MCF 10A (cell line): ENCODE results near the gene ADNP2. TPM values are rescaled to one million over a fixed set of nuclear protein-coding genes. Genes with fewer than 3 reads are reported as not detected.

Experiments
- BruUV-seq: library from RNA; stranded (reverse); fragments of 400-500 nt; replicated peaks from 2 replicates; lab custom pipeline; 2021; lab: Mats Ljungman, UMichigan
- CTCF ChIA-PET: fragments of 300-600 bp; sonication (Branson Sonifier 250); formaldehyde crosslinking; extraction: SDS; loops from one replicate; lab custom pipeline; 2021; ENCODE audit warnings: antibody characterized with exemption, inconsistent platforms; lab: Yijun Ruan, JAX
- POLR2A ChIA-PET: fragments of 300-600, 350-650 bp; sonication (Branson Sonifier 250); formaldehyde crosslinking; extraction: SDS; loops from one replicate; lab custom pipeline; 2020; ENCODE audit warnings: antibody characterized with exemption, inconsistent platforms; lab: Yijun Ruan, JAX
- DNase-seq: peaks from one replicate; pipeline ENCODE4 v3.0.0-alpha.2; 2018; ENCODE audit not compliant: unreplicated experiment
- H3K27ac Mint-ChIP-seq: one replicate; pipeline ENCODE4 v1.8.0; 2022; ENCODE audit warnings: mild to moderate bottlenecking, low read depth, mixed read lengths; ENCODE audit not compliant: unreplicated experiment
- H3K27me3 Mint-ChIP-seq: one replicate; pipeline ENCODE4 v1.8.0; 2022; ENCODE audit warnings: mixed read lengths; ENCODE audit not compliant: insufficient read depth, unreplicated experiment
- H3K36me3 Mint-ChIP-seq: one replicate; pipeline ENCODE4 v1.8.0; 2022; ENCODE audit warnings: mild to moderate bottlenecking, moderate library complexity, mixed read lengths; ENCODE audit not compliant: insufficient read depth, unreplicated experiment
- H3K4me1 Mint-ChIP-seq: one replicate; pipeline ENCODE4 v1.8.0; 2022; ENCODE audit warnings: mixed read lengths; ENCODE audit not compliant: insufficient read depth, unreplicated experiment
- H3K4me3 Mint-ChIP-seq: one replicate; pipeline ENCODE4 v1.8.0; 2022; ENCODE audit warnings: mild to moderate bottlenecking, moderate library complexity, mixed read lengths; ENCODE audit not compliant: unreplicated experiment
- H3K9me3 Mint-ChIP-seq: one replicate; pipeline ENCODE4 v1.8.0; 2022; ENCODE audit warnings: mixed read lengths; ENCODE audit not compliant: unreplicated experiment
- intact Hi-C: fragments of 100-400 bp; cut with micrococcal nuclease; formaldehyde crosslinking; loops from 2 replicates; pipeline ENCODE4 v1.14.1; 2022
- total RNA-seq: library from RNA; stranded (reverse); gene quantifications from 2 replicates; pipeline ENCODE4 v1.2.3, GENCODE V29; 2022
- TF ChIP-seq, protein P1 (sequence below): fragments of 200-600 bp; IDR thresholded peaks from one replicate; pipeline ENCODE4 v1.8.0; 2022; ENCODE audit warnings: antibody characterized with exemption, mild to moderate bottlenecking; ENCODE audit not compliant: unreplicated experiment

ADNP2 gene
- total RNA-seq, 1 experiment from 2014 or later, result 19.6 TPM

DNA sequence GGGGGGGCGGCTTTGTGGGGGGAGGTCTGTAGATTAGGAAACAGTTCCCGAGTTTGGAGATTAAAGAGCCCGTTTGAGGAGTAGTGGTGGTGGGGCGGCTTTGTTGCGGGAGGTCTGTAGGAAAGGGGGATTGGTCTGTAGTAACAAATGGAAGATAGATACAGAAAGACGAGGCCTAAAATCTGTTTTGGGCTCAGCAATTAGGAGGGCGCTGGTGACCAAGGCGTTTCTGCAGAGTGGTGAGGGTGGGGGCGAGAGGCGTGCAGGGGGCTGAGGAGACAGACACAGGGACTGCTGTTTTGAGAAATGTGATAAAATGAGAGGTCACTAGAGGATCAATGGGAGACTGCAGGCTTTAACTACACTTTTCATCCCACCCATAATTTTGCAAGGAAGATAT lies 1.6 kb upstream of the ADNP2 start:
- intact Hi-C loops, result no loop called here
- Mint-ChIP-seq H3K4me1 (peaks cover 9% of the 10 kb centered on the region), H3K4me3 (no peak overlapping the region)

DNA sequence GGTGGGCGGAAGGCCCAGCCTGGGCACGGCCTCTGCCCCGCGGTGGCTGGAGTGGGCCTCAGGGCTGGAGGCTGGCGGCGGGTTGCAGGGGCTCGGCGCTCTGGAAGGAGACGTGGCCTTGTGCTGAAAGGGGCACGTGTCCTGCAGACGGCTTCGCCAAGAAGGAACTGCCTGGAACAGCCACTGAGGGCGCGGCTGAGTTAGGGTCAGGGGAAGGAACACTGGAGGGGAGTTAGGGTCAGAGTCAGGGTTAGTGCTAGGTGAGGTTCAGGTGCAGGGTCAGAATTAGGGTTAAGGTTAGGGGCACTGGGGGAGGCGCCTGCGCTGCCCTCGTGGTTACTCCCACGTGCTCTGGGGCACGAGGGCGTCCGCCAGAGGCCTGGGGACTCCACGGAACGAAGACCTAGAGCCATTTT lies 933 bp upstream of the ADNP2 start:
- H3K27ac Mint-ChIP-seq, result no peak overlapping the region

More for the DNA sequence above, 1.6 kb upstream of the ADNP2 start:
- BruUV-seq, result no TSS peak
- Mint-ChIP-seq H3K27ac (no peak overlapping the region), H3K36me3 (no peaks in the 10 kb centered on the region), H3K9me3 (no peaks in the 10 kb centered on the region), H3K27me3 (no peaks in the 10 kb centered on the region)
- DNase-seq, result no peak
- ChIA-PET POLR2A (no interaction called here), CTCF (no interaction called here)
- TF ChIP-seq, protein P1, sequence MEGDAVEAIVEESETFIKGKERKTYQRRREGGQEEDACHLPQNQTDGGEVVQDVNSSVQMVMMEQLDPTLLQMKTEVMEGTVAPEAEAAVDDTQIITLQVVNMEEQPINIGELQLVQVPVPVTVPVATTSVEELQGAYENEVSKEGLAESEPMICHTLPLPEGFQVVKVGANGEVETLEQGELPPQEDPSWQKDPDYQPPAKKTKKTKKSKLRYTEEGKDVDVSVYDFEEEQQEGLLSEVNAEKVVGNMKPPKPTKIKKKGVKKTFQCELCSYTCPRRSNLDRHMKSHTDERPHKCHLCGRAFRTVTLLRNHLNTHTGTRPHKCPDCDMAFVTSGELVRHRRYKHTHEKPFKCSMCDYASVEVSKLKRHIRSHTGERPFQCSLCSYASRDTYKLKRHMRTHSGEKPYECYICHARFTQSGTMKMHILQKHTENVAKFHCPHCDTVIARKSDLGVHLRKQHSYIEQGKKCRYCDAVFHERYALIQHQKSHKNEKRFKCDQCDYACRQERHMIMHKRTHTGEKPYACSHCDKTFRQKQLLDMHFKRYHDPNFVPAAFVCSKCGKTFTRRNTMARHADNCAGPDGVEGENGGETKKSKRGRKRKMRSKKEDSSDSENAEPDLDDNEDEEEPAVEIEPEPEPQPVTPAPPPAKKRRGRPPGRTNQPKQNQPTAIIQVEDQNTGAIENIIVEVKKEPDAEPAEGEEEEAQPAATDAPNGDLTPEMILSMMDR, result no peak

DNA sequence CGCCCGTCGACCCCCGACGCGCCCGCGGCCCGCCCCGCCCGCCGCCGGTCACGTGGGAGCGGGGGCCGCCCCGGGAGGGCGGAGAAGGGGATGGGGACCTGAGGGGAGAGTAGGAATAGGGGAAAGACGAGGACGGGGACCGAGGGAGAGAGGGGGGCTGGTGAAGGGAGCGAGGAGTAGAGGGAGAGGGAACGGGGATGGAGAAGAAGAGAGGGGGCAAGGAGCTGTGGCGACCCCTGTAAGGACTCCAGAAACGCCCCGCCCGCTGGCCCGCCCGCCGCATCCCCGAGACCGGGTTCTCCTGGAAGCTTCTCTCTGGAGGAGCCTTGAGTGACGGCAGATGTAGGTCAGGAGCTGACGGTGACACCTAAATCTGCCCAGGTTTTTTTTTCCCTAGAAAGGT lies 615 bp downstream of the ADNP2 start:
- intact Hi-C loops, result loop anchor here (1.0 to 5.0 kb wide), 2 partner anchors 77 to 121 kb away; partner anchors contain the start of genes RBFA and TXNL4A
- Mint-ChIP-seq H3K9me3 (no peaks in the 10 kb centered on the region), H3K4me1 (peaks cover 14% of the 10 kb centered on the region), H3K36me3 (no peaks in the 10 kb centered on the region), H3K27ac (peak overlapping the region; percentile 86), H3K27me3 (no peaks in the 10 kb centered on the region), H3K4me3 (peak overlapping the region; percentile 70)
- BruUV-seq, result no TSS peak
- ChIA-PET CTCF (interaction anchor here (1.4 kb wide), 1 partner anchor 21 kb away, joined by 5 read pairs; no protein-coding TSS in a partner anchor), POLR2A (interaction anchor here (0.6 to 2.3 kb wide), 10 partner anchors 15 to 150 kb away, joined by 3 to 26 read pairs (median 4); partner anchors contain the start of gene RBFA)
- peak; percentile 31 for DNase-seq
- TF ChIP-seq, protein P1, result no peak

More for the DNA sequence above, 933 bp upstream of the ADNP2 start:
- TF ChIP-seq, protein P1, result no peak
- Mint-ChIP-seq H3K4me3 (peak overlapping the region; percentile 70), H3K27me3 (no peaks in the 10 kb centered on the region), H3K36me3 (no peaks in the 10 kb centered on the region), H3K9me3 (no peaks in the 10 kb centered on the region), H3K4me1 (peaks cover 9% of the 10 kb centered on the region)
- ChIA-PET CTCF (no interaction called here), POLR2A (interaction anchor here (0.9 to 2.3 kb wide), 5 partner anchors 21 to 122 kb away, joined by 3 to 26 read pairs (median 4); partner anchors contain the start of genes RBFA and TXNL4A)
- no TSS peak for BruUV-seq
- intact Hi-C loops, result no loop called here
- no peak for DNase-seq

DNA sequence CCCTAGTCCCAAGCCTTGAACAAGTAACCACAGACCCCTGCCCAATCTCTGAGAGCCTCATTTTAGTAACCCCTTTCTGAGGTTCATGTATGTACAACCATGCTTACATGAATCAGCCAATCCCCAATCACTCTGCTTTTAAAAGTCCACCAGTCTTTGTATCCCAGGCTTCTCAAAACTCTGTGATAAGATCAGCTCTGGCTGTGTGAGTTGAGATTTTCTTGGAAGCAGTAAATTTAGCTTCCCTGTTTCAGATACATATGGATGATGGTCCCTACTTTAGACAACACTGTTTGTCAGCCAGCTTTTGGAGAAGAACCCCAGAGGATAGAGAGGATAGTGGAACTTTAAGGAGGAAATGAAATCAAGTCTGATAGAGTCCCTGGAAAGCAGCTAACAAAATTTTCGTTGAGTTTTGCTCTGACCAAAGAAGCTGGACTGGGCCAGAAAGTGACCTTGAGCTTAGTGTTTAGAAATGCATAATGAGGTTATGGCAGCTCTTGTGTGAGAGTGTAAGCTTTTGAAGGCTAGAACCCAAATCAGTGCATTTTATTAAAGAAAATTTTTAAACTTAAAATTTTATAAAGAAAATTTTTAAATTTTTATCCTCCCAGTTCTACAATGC lies 3.7 kb downstream of the ADNP2 start:
- intact Hi-C loops, result loop anchor here (5.0 kb wide), 1 partner anchor 80 kb away; the partner anchor contains the start of gene RBFA
- BruUV-seq, result no TSS peak
- Mint-ChIP-seq H3K27me3 (no peaks in the 10 kb centered on the region), H3K36me3 (peaks cover 10% of the 10 kb centered on the region), H3K27ac (no peak overlapping the region), H3K9me3 (no peaks in the 10 kb centered on the region), H3K4me1 (peaks cover 14% of the 10 kb centered on the region), H3K4me3 (no peak overlapping the region)
- ChIA-PET POLR2A (interaction anchor here (0.6 to 1.9 kb wide), 6 partner anchors 11 to 125 kb away, joined by 3 to 21 read pairs (median 4); no protein-coding TSS in a partner anchor), CTCF (interaction anchor here (0.7 to 1.7 kb wide), 3 partner anchors 19 to 58 kb away, joined by 3 to 6 read pairs (median 4); no protein-coding TSS in a partner anchor)
- no peak for DNase-seq
- TF ChIP-seq, protein P1, result no peak
